Osteoblast (primary cell): ENCODE results near the gene NRF1. TPM values are rescaled to one million over a fixed set of nuclear protein-coding genes. Genes with fewer than 3 reads are reported as not detected.
"Not testable (repeated sequence)": the region's sequence is repeated elsewhere in the genome, so short reads cannot be mapped to it uniquely, and the experiment has no call there.

Source experiments
- DNase-seq: peaks from one replicate; pipeline ENCODE4 v3.0.0; 2011; ENCODE audit warnings: low spot score, mixed read lengths; ENCODE audit not compliant: insufficient read length; ENCODE audit errors: missing footprints
- H2AFZ ChIP-seq: 2 replicates; pipeline ENCODE4 v1.6.0; 2011; ENCODE audit warnings: mild to moderate bottlenecking, low read length
- H3K27ac ChIP-seq: 2 replicates; pipeline ENCODE4 v1.5.1; 2011; ENCODE audit warnings: mild to moderate bottlenecking, low read depth, low read length, moderate library complexity
- H3K27me3 ChIP-seq: 2 replicates; pipeline ENCODE4 v1.6.0; 2012; ENCODE audit warnings: mild to moderate bottlenecking, control low read depth, inconsistent platforms, low read length, moderate library complexity; ENCODE audit not compliant: insufficient read depth
- H3K36me3 ChIP-seq: 2 replicates; pipeline ENCODE4 v1.5.1; 2011; ENCODE audit warnings: mild to moderate bottlenecking, low read length, control low read depth, moderate library complexity; ENCODE audit not compliant: insufficient read depth
- H3K4me1 ChIP-seq: 2 replicates; pipeline ENCODE4 v1.5.1; 2011; ENCODE audit warnings: mild to moderate bottlenecking, low read length, control low read depth, moderate library complexity; ENCODE audit not compliant: insufficient read depth
- H3K4me2 ChIP-seq: 2 replicates; pipeline ENCODE4 v1.6.0; 2011; ENCODE audit warnings: mild to moderate bottlenecking, low read length; ENCODE audit not compliant: insufficient read depth
- H3K4me3 ChIP-seq: fragments of 200-600 bp; sonication (generic); 3 replicates; pipeline ENCODE4 v1.5.1; 2012; ENCODE audit warnings: mild to moderate bottlenecking, low read length, inconsistent platforms; ENCODE audit not compliant: insufficient read depth
- H3K79me2 ChIP-seq: 2 replicates; pipeline ENCODE4 v1.6.0; 2012; ENCODE audit warnings: mild to moderate bottlenecking, low read length, control low read depth, inconsistent platforms; ENCODE audit not compliant: insufficient read depth
- H3K9me3 ChIP-seq: 2 replicates; pipeline ENCODE4 v1.5.1; 2011; ENCODE audit warnings: low read depth, low read length, control low read depth
- H4K20me1 ChIP-seq: 2 replicates; pipeline ENCODE4 v1.6.0; 2012; ENCODE audit warnings: mild to moderate bottlenecking, low read length, control low read depth; ENCODE audit not compliant: insufficient read depth
- CTCF ChIP-seq: IDR thresholded peaks from 2 replicates; pipeline ENCODE4 v1.5.1; 2011; ENCODE audit warnings: mild to moderate bottlenecking, low read depth, low read length, moderate library complexity; ENCODE audit errors: extremely low read depth
- total RNA-seq: library from RNA; depleted of rRNA; stranded (reverse); fragments of >200 nt; gene quantifications from 2 replicates; pipeline ENCODE4 v1.2.3, GENCODE V29; 2012

The NRF1 gene
- total RNA-seq, 1 donor = 14.8 TPM

GRCh38 chr7:129574487-129574886 lies 37.0 kb upstream of the NRF1 start:
- no peak overlapping the region for H3K4me3 ChIP-seq
- H3K36me3 ChIP-seq = no peaks in the 10 kb centered on the region
- peaks cover 16% of the 10 kb centered on the region for H3K4me1 ChIP-seq
- no peak overlapping the region for H3K27ac ChIP-seq
- H4K20me1 ChIP-seq = no peaks in the 10 kb centered on the region
- H2AFZ ChIP-seq = peak overlapping the region; percentile 78
- no peaks in the 10 kb centered on the region for H3K79me2 ChIP-seq
- no peak for TF ChIP-seq CTCF
- peak; percentile 92 for DNase-seq
- H3K9me3 ChIP-seq = peaks cover 7% of the 10 kb centered on the region
- peak overlapping the region; percentile 55 for H3K4me2 ChIP-seq
- no peaks in the 10 kb centered on the region for H3K27me3 ChIP-seq

GRCh38 chr7:129575699-129576098 lies 35.8 kb upstream of the NRF1 start:
- Histone ChIP-seq H3K4me3 (no peak overlapping the region), H2AFZ (no peak overlapping the region), H3K36me3 (no peaks in the 10 kb centered on the region), H3K27ac (no peak overlapping the region), H3K79me2 (no peaks in the 10 kb centered on the region), H3K9me3 (peaks cover 7% of the 10 kb centered on the region), H3K4me2 (no peak overlapping the region), H3K4me1 (peaks cover 8% of the 10 kb centered on the region), H4K20me1 (no peaks in the 10 kb centered on the region), H3K27me3 (no peaks in the 10 kb centered on the region)
- DNase-seq = no peak
- TF ChIP-seq CTCF = no peak

- Histone ChIP-seq H3K27me3 (no peaks in the 10 kb centered on the region), H2AFZ (no peak overlapping the region), H3K36me3 (no peaks in the 10 kb centered on the region), H3K9me3 (peaks cover 7% of the 10 kb centered on the region), H3K4me1 (peaks cover 8% of the 10 kb centered on the region), H3K79me2 (no peaks in the 10 kb centered on the region), H3K27ac (no peak overlapping the region), H4K20me1 (no peaks in the 10 kb centered on the region), H3K4me3 (no peak overlapping the region), H3K4me2 (no peak overlapping the region)
- DNase-seq = no peak
- TF ChIP-seq CTCF = no peak
Observed at GRCh38 chr7:129576138-129576537, 35.4 kb upstream of the NRF1 start.

- no peaks in the 10 kb centered on the region for H3K36me3 ChIP-seq
- H3K9me3 ChIP-seq = peaks cover 7% of the 10 kb centered on the region
- TF ChIP-seq CTCF = no peak
- no peaks in the 10 kb centered on the region for H3K27me3 ChIP-seq
- H3K4me2 ChIP-seq = no peak overlapping the region
- no peaks in the 10 kb centered on the region for H3K79me2 ChIP-seq
- H3K4me3 ChIP-seq = no peak overlapping the region
- no peak overlapping the region for H3K27ac ChIP-seq
- no peak overlapping the region for H2AFZ ChIP-seq
- peaks cover 8% of the 10 kb centered on the region for H3K4me1 ChIP-seq
- DNase-seq = no peak
- H4K20me1 ChIP-seq = no peaks in the 10 kb centered on the region
Observed at GRCh38 chr7:129578829-129579228, 32.7 kb upstream of the NRF1 start.

GRCh38 chr7:129586179-129586578 lies 25.3 kb upstream of the NRF1 start:
- H3K4me2 ChIP-seq, H4K20me1 ChIP-seq, H3K36me3 ChIP-seq, H3K27ac ChIP-seq, DNase-seq, H3K79me2 ChIP-seq, H3K4me1 ChIP-seq, H3K4me3 ChIP-seq, H3K27me3 ChIP-seq, H2AFZ ChIP-seq: not testable (repeated sequence)
- peaks cover 11% of the 10 kb centered on the region for H3K9me3 ChIP-seq
